Measurements from ENCODE around the gene TFF3.

The TFF3 gene

GRCh38 chr21:42305707-42306147 is 9.5 kb downstream of the TFF3 start:
- no peak for TF ChIP-seq MAX (IDR thresholded peaks at IDR 0.05; ENCODE audit: low read depth, low read length)
- no peak for TF ChIP-seq MYC (IDR thresholded peaks at IDR 0.05; ENCODE audit: low read depth, low read length)
- no peak for TF ChIP-seq CTCF (IDR thresholded peaks at IDR 0.05; ENCODE audit: low read depth, low read length)
- TF ChIP-seq POLR2A (IDR thresholded peaks at IDR 0.05; ENCODE audit: extremely low read depth, insufficient read length): no peak
- H3K4me3 ChIP-seq (ENCODE audit: low read depth, low read length): no peak overlapping the region
- no peak for DNase-seq (ENCODE audit: low read depth)

GRCh38 chr21:42304556-42305454 is 10.4 kb downstream of the TFF3 start:
- H3K4me3 ChIP-seq (ENCODE audit: low read depth, low read length): no peak overlapping the region
- TF ChIP-seq MYC (IDR thresholded peaks at IDR 0.05; ENCODE audit: low read depth, low read length) (no peak), MAX (IDR thresholded peaks at IDR 0.05; ENCODE audit: low read depth, low read length) (no peak), POLR2A (IDR thresholded peaks at IDR 0.05; ENCODE audit: extremely low read depth, insufficient read length) (no peak), CTCF (IDR thresholded peaks at IDR 0.05; ENCODE audit: low read depth, low read length) (no peak)

GRCh38 chr21:42303443-42303842 is 11.8 kb downstream of the TFF3 start:
- H3K4me3 ChIP-seq (ENCODE audit: low read depth, low read length): no peak overlapping the region
- no peak for DNase-seq (ENCODE audit: low read depth)
- TF ChIP-seq MAX (IDR thresholded peaks at IDR 0.05; ENCODE audit: low read depth, low read length) (no peak), CTCF (IDR thresholded peaks at IDR 0.05; ENCODE audit: low read depth, low read length) (no peak), POLR2A (IDR thresholded peaks at IDR 0.05; ENCODE audit: extremely low read depth, insufficient read length) (no peak)

More at GRCh38 chr21:42304556-42305454, 10.4 kb downstream of the TFF3 start:
- no peak for DNase-seq (ENCODE audit: low read depth)

GRCh38 chr21:42302794-42303193 is 12.4 kb downstream of the TFF3 start:
- no peak for DNase-seq (ENCODE audit: low read depth)
- TF ChIP-seq MYC (IDR thresholded peaks at IDR 0.05; ENCODE audit: low read depth, low read length): no peak
- no peak for TF ChIP-seq CTCF (IDR thresholded peaks at IDR 0.05; ENCODE audit: low read depth, low read length)
- TF ChIP-seq MAX (IDR thresholded peaks at IDR 0.05; ENCODE audit: low read depth, low read length): no peak
- TF ChIP-seq POLR2A (IDR thresholded peaks at IDR 0.05; ENCODE audit: extremely low read depth, insufficient read length): no peak

GRCh38 chr21:42302076-42302650 is 13.0 kb downstream of the TFF3 start:
- DNase-seq (ENCODE audit: low read depth): no peak
- TF ChIP-seq MAX (IDR thresholded peaks at IDR 0.05; ENCODE audit: low read depth, low read length) (no peak), MYC (IDR thresholded peaks at IDR 0.05; ENCODE audit: low read depth, low read length) (no peak), POLR2A (IDR thresholded peaks at IDR 0.05; ENCODE audit: extremely low read depth, insufficient read length) (no peak), CTCF (IDR thresholded peaks at IDR 0.05; ENCODE audit: low read depth, low read length) (no peak)
- H3K4me3 ChIP-seq (ENCODE audit: low read depth, low read length): no peak overlapping the region

More at GRCh38 chr21:42302794-42303193, 12.4 kb downstream of the TFF3 start:
- H3K4me3 ChIP-seq (ENCODE audit: low read depth, low read length): no peak overlapping the region
